GM23338 (cell line): ENCODE data around the gene TESMIN. TPM values are rescaled to one million over a fixed set of nuclear protein-coding genes. Genes with fewer than 3 reads are reported as not detected.

Experiments used
- ATAC-seq: fragments of 200-7000 bp; cut with Tn5 transposase; 3 replicates; pipeline ENCODE4 v1.9.1; 2020
- DNase-seq: peaks from one replicate; pipeline ENCODE4 v3.0.0-alpha.2; 2015; ENCODE audit warnings: low spot score
- H2AFZ ChIP-seq: fragments of 200-600 bp; sonication (generic); 2 replicates; pipeline ENCODE4 v1.8.0; 2016; ENCODE audit warnings: antibody characterized with exemption, mild to moderate bottlenecking, moderate library complexity
- H3F3A ChIP-seq: fragments of 200-600 bp; sonication (generic); replicated peaks from 2 replicates; pipeline ENCODE4 v1.8.0; 2017; ENCODE audit warnings: antibody characterized with exemption, mixed run types, low read depth
- H3K27ac ChIP-seq: fragments of 200-600 bp; sonication (generic); 2 replicates; pipeline ENCODE4 v1.6.1; 2016; ENCODE audit warnings: low read depth
- H3K27me3 ChIP-seq: fragments of 200-600 bp; sonication (generic); 2 replicates; pipeline ENCODE4 v1.8.0; 2016; ENCODE audit warnings: mild to moderate bottlenecking, mixed run types, moderate library complexity; ENCODE audit not compliant: insufficient read depth
- H3K36me3 ChIP-seq: fragments of 200-600 bp; sonication (generic); 2 replicates; pipeline ENCODE4 v1.8.0; 2016; ENCODE audit warnings: mild to moderate bottlenecking; ENCODE audit not compliant: insufficient read depth
- H3K4me1 ChIP-seq: fragments of 200-600 bp; sonication (generic); 2 replicates; pipeline ENCODE4 v1.8.0; 2016; ENCODE audit warnings: mild to moderate bottlenecking, moderate library complexity; ENCODE audit not compliant: insufficient read depth
- H3K4me2 ChIP-seq: fragments of 200-600 bp; sonication (generic); 2 replicates; pipeline ENCODE4 v1.7.1; 2017; ENCODE audit warnings: mixed run types
- H3K4me3 ChIP-seq: fragments of 200-600 bp; sonication (generic); 2 replicates; pipeline ENCODE4 v1.6.1; 2016; ENCODE audit warnings: mixed run types
- H3K79me2 ChIP-seq: fragments of 200-600 bp; sonication (generic); replicated peaks from 2 replicates; pipeline ENCODE4 v1.8.0; 2017; ENCODE audit warnings: mild to moderate bottlenecking; ENCODE audit not compliant: insufficient read depth
- H3K9me2 ChIP-seq: fragments of 200-600 bp; sonication (generic); 2 replicates; pipeline ENCODE4 v1.8.0; 2017; ENCODE audit not compliant: insufficient read depth
- H4K20me1 ChIP-seq: fragments of 200-600 bp; sonication (generic); replicated peaks from 2 replicates; pipeline ENCODE4 v1.8.0; 2017; ENCODE audit warnings: mild to moderate bottlenecking; ENCODE audit not compliant: insufficient read depth
- H3K27ac Mint-ChIP-seq: 2 replicates; pipeline ENCODE4 v1.8.0; 2020; ENCODE audit warnings: inconsistent platforms, mild to moderate bottlenecking, moderate library complexity, mixed read lengths
- H3K27me3 Mint-ChIP-seq: 3 replicates; pipeline ENCODE4 v1.8.0; 2022; ENCODE audit warnings: low read depth, mild to moderate bottlenecking, moderate library complexity, mixed read lengths, inconsistent platforms; ENCODE audit not compliant: insufficient read depth, poor library complexity
- H3K36me3 Mint-ChIP-seq: 3 replicates; pipeline ENCODE4 v1.8.0; 2021; ENCODE audit warnings: low read depth, mild to moderate bottlenecking, inconsistent platforms, moderate library complexity, mixed read lengths
- H3K4me1 Mint-ChIP-seq: 3 replicates; pipeline ENCODE4 v1.8.0; 2020; ENCODE audit warnings: mild to moderate bottlenecking, inconsistent platforms, mixed read lengths
- H3K4me3 Mint-ChIP-seq: 3 replicates; pipeline ENCODE4 v1.8.0; 2021; ENCODE audit warnings: moderate library complexity, mild to moderate bottlenecking, inconsistent platforms, mixed read lengths
- H3K9me3 Mint-ChIP-seq: 3 replicates; pipeline ENCODE4 v1.8.0; 2020; ENCODE audit warnings: moderate library complexity, mild to moderate bottlenecking, inconsistent platforms, mixed read lengths
- CREB1 ChIP-seq: fragments of 250-450 bp; sonication (Bioruptor Pico); IDR thresholded peaks from 2 replicates; pipeline ENCODE4 v1.5.0; 2020; ENCODE audit warnings: low read depth, mild to moderate bottlenecking, moderate library complexity
- ETS1 ChIP-seq: IDR thresholded peaks from 2 replicates; pipeline ENCODE4 v1.6.1; 2016; ENCODE audit warnings: antibody characterized with exemption
- EZH2 ChIP-seq: fragments of 200-600 bp; sonication (generic); IDR thresholded peaks from one replicate; pipeline ENCODE4 v1.8.0; 2017; ENCODE audit warnings: antibody characterized with exemption, mild to moderate bottlenecking, low read depth; ENCODE audit not compliant: unreplicated experiment
- EZH2phosphoT487 ChIP-seq: fragments of 200-600 bp; sonication (generic); IDR thresholded peaks from one replicate; pipeline ENCODE4 v1.8.1; 2018; ENCODE audit warnings: antibody characterized with exemption; ENCODE audit not compliant: unreplicated experiment
- JUNB ChIP-seq: IDR thresholded peaks from one replicate; pipeline ENCODE4 v1.6.1; 2016; ENCODE audit warnings: antibody characterized with exemption; ENCODE audit not compliant: unreplicated experiment
- NANOG ChIP-seq: IDR thresholded peaks from 2 replicates; pipeline ENCODE4 v1.6.1; 2016; ENCODE audit warnings: antibody characterized with exemption, borderline replicate concordance
- POLR2AphosphoS5 ChIP-seq: IDR thresholded peaks from 2 replicates; pipeline ENCODE4 v1.6.1; 2016; ENCODE audit warnings: antibody characterized with exemption, low read depth
- REST ChIP-seq: IDR thresholded peaks from one replicate; pipeline ENCODE4 v1.6.1; 2018; ENCODE audit warnings: antibody characterized with exemption; ENCODE audit not compliant: unreplicated experiment
- STAT1 ChIP-seq: IDR thresholded peaks from one replicate; pipeline ENCODE4 v1.6.1; 2016; ENCODE audit warnings: antibody characterized with exemption; ENCODE audit not compliant: unreplicated experiment
- ZNF114 ChIP-seq: fragments of 250-450 bp; sonication (Bioruptor Pico); IDR thresholded peaks from 2 replicates; pipeline ENCODE4 v1.5.0; 2020; ENCODE audit warnings: mild to moderate bottlenecking, moderate library complexity
- ZNF331 ChIP-seq: fragments of 250-450 bp; sonication (Bioruptor Pico); IDR thresholded peaks from 2 replicates; pipeline ENCODE4 v1.5.0; 2020; ENCODE audit warnings: low read depth, mild to moderate bottlenecking, moderate library complexity
- polyA plus RNA-seq: library from polyadenylated mRNA; unstranded; fragments of >200 nt; fragmentation: Nextera tagmentation; extraction: Ambion mirVana; gene quantifications from 2 replicates; pipeline ENCODE4 v1.2.1, GENCODE V29; 2016
- total RNA-seq: library from RNA; depleted of rRNA; stranded (reverse); fragments of >200 nt; shearing (Covaris generic); gene quantifications from 2 replicates; pipeline ENCODE4 v1.2.3, GENCODE V29; 2014
- TF ChIP-seq, protein P1 (sequence below), 2 experiments: fragments of 200-600 bp in 1 of 2; sonication (generic) in 1 of 2; conservative IDR thresholded peaks; 2 replicates each; pipeline versions ENCODE4 v1.5.1 to v1.6.1; 2016 to 2017; ENCODE audit warnings: antibody characterized with exemption in 2 of 2, low read depth in 2 of 2, mild to moderate bottlenecking in 2 of 2, moderate library complexity in 1 of 2
- TF ChIP-seq, protein P2 (sequence below): fragments of 250-450 bp; sonication (Bioruptor Pico); IDR thresholded peaks from 2 replicates; pipeline ENCODE4 v1.5.0; 2020; ENCODE audit warnings: mild to moderate bottlenecking, moderate library complexity

The TESMIN gene
- total and polyA plus RNA-seq, 2 experiments from 2014 or later: 54.5 to 64.6 TPM

- Mint-ChIP-seq H3K4me1 (no peaks in the 10 kb centered on the region; the same call in 2 of the 3 replicates), H3K27ac (no peak overlapping the region), H3K36me3 (peaks cover 11% of the 10 kb centered on the region; the same call in 2 of the 3 replicates), H3K4me3 (no peak overlapping the region), H3K9me3 (peaks cover 24% of the 10 kb centered on the region), H3K27me3 (peaks cover 9% of the 10 kb centered on the region)
- TF ChIP-seq EZH2phosphoT487: no peak
- TF ChIP-seq, protein P1, sequence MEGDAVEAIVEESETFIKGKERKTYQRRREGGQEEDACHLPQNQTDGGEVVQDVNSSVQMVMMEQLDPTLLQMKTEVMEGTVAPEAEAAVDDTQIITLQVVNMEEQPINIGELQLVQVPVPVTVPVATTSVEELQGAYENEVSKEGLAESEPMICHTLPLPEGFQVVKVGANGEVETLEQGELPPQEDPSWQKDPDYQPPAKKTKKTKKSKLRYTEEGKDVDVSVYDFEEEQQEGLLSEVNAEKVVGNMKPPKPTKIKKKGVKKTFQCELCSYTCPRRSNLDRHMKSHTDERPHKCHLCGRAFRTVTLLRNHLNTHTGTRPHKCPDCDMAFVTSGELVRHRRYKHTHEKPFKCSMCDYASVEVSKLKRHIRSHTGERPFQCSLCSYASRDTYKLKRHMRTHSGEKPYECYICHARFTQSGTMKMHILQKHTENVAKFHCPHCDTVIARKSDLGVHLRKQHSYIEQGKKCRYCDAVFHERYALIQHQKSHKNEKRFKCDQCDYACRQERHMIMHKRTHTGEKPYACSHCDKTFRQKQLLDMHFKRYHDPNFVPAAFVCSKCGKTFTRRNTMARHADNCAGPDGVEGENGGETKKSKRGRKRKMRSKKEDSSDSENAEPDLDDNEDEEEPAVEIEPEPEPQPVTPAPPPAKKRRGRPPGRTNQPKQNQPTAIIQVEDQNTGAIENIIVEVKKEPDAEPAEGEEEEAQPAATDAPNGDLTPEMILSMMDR (conservative IDR thresholded peaks at IDR 0.05; ENCODE audit: low read depth in 2 of 2): no peak
- no peak for TF ChIP-seq POLR2AphosphoS5
- TF ChIP-seq STAT1: no peak
- TF ChIP-seq ETS1: no peak
- no peak for TF ChIP-seq EZH2
- no peak for TF ChIP-seq NANOG
- no peak for TF ChIP-seq ZNF331
- no peak for TF ChIP-seq REST
- TF ChIP-seq JUNB: no peak
- TF ChIP-seq, protein P2, sequence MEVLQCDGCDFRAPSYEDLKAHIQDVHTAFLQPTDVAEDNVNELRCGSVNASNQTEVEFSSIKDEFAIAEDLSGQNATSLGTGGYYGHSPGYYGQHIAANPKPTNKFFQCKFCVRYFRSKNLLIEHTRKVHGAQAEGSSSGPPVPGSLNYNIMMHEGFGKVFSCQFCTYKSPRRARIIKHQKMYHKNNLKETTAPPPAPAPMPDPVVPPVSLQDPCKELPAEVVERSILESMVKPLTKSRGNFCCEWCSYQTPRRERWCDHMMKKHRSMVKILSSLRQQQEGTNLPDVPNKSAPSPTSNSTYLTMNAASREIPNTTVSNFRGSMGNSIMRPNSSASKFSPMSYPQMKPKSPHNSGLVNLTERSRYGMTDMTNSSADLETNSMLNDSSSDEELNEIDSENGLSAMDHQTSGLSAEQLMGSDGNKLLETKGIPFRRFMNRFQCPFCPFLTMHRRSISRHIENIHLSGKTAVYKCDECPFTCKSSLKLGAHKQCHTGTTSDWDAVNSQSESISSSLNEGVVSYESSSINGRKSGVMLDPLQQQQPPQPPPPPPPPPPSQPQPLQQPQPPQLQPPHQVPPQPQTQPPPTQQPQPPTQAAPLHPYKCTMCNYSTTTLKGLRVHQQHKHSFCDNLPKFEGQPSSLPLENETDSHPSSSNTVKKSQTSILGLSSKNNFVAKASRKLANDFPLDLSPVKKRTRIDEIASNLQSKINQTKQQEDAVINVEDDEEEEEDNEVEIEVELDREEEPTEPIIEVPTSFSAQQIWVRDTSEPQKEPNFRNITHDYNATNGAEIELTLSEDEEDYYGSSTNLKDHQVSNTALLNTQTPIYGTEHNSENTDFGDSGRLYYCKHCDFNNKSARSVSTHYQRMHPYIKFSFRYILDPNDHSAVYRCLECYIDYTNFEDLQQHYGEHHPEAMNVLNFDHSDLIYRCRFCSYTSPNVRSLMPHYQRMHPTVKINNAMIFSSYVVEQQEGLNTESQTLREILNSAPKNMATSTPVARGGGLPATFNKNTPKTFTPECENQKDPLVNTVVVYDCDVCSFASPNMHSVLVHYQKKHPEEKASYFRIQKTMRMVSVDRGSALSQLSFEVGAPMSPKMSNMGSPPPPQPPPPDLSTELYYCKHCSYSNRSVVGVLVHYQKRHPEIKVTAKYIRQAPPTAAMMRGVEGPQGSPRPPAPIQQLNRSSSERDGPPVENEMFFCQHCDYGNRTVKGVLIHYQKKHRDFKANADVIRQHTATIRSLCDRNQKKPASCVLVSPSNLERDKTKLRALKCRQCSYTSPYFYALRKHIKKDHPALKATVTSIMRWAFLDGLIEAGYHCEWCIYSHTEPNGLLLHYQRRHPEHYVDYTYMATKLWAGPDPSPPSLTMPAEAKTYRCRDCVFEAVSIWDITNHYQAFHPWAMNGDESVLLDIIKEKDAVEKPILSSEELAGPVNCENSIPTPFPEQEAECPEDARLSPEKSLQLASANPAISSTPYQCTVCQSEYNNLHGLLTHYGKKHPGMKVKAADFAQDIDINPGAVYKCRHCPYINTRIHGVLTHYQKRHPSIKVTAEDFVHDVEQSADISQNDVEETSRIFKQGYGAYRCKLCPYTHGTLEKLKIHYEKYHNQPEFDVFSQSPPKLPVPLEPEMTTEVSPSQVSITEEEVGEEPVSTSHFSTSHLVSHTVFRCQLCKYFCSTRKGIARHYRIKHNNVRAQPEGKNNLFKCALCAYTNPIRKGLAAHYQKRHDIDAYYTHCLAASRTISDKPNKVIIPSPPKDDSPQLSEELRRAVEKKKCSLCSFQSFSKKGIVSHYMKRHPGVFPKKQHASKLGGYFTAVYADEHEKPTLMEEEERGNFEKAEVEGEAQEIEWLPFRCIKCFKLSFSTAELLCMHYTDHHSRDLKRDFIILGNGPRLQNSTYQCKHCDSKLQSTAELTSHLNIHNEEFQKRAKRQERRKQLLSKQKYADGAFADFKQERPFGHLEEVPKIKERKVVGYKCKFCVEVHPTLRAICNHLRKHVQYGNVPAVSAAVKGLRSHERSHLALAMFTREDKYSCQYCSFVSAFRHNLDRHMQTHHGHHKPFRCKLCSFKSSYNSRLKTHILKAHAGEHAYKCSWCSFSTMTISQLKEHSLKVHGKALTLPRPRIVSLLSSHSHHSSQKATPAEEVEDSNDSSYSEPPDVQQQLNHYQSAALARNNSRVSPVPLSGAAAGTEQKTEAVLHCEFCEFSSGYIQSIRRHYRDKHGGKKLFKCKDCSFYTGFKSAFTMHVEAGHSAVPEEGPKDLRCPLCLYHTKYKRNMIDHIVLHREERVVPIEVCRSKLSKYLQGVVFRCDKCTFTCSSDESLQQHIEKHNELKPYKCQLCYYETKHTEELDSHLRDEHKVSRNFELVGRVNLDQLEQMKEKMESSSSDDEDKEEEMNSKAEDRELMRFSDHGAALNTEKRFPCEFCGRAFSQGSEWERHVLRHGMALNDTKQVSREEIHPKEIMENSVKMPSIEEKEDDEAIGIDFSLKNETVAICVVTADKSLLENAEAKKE (CRISPR knock-in tag): no peak
- TF ChIP-seq CREB1 (CRISPR knock-in tag): no peak
- no peak for TF ChIP-seq ZNF114 (CRISPR knock-in tag)
- Histone ChIP-seq H3K79me2 (no peaks in the 10 kb centered on the region), H3K4me3 (no peak overlapping the region), H3K27ac (no peak overlapping the region), H3K4me2 (no peak overlapping the region), H4K20me1 (no peaks in the 10 kb centered on the region), H3K36me3 (no peaks in the 10 kb centered on the region), H2AFZ (peak overlapping the region; percentile 59; the same call in 1 of the 2 replicates), H3K9me2 (no peaks in the 10 kb centered on the region), H3K27me3 (no peaks in the 10 kb centered on the region), H3F3A (peaks cover 5% of the 10 kb centered on the region; the same call in 1 of the 2 replicates), H3K4me1 (no peaks in the 10 kb centered on the region)
- ATAC-seq: no peak
- no peak for DNase-seq
Measured at GRCh38 chr11:68659158-68659921, 92.0 kb downstream of the TESMIN start.
